Transverse colon (tissue), 4 donors: ENCODE data around the gene PPP1R17. TPM values are rescaled to one million over a fixed set of nuclear protein-coding genes. Genes with fewer than 3 reads are reported as not detected.

Experiments used
- DNase-seq: peaks from one replicate; pipeline ENCODE4 v3.0.0-alpha.2; 2019
- H3K27ac ChIP-seq, 4 donors: fragments of 200-600 bp; sonication (generic); 2 replicates each; pipeline ENCODE4 v1.5.1; 2016 to 2018; ENCODE audit warnings: inconsistent platforms in 4 of 4
- H3K27me3 ChIP-seq: fragments of 200-600 bp; sonication (generic); 2 replicates; pipeline ENCODE4 v1.5.1; 2017; ENCODE audit warnings: inconsistent platforms
- H3K36me3 ChIP-seq, 4 donors: fragments of 200-600 bp; sonication (generic); 2 replicates each; pipeline ENCODE4 v1.5.1; 2017 to 2019; ENCODE audit warnings: inconsistent platforms in 4 of 4
- H3K4me1 ChIP-seq, 4 donors: fragments of 200-600 bp; sonication (generic); 2 replicates each; pipeline ENCODE4 v1.5.1; 2017 to 2020; ENCODE audit warnings: inconsistent platforms in 4 of 4
- H3K4me3 ChIP-seq, 4 donors: fragments of 200-600 bp; sonication (generic); 1 replicate in 1 of 4; 2 replicates in 3 of 4; pipeline versions ENCODE4 v1.5.1 to v1.6.1; 2017 to 2019; ENCODE audit warnings: inconsistent platforms in 4 of 4
- H3K9me3 ChIP-seq, 2 donors: fragments of 200-600 bp; sonication (generic); 2 replicates each; pipeline ENCODE4 v1.5.1; 2017 to 2019; ENCODE audit warnings: inconsistent platforms in 2 of 2
- EP300 ChIP-seq: sonication (generic); formaldehyde crosslinking; IDR thresholded peaks from one replicate; pipeline ENCODE4 v1.6.1; 2017; ENCODE audit warnings: antibody characterized with exemption, low read depth
- POLR2A ChIP-seq: fragments of 450-650 bp; IDR thresholded peaks from one replicate; pipeline ENCODE4 v1.6.1; 2016; ENCODE audit warnings: antibody characterized with exemption, mild to moderate bottlenecking, moderate library complexity
- POLR2AphosphoS5 ChIP-seq, 3 donors: sonication (generic); formaldehyde crosslinking; IDR thresholded peaks; one replicate each; pipeline ENCODE4 v1.6.1; 2016; ENCODE audit warnings: antibody characterized with exemption in 3 of 3
- WGBS, 2 donors: methylation state at CpG; one replicate each; pipeline ENCODE4 v1.1.5; 2018; ENCODE audit warnings: low coverage in 1 of 2; 5-methylcytosine and 5-hydroxymethylcytosine counted together
- in situ Hi-C, 4 donors: fragments of 200-750 bp; cut with MboI; loops; one replicate each; pipeline versions ENCODE4 v1.15.0 to v1.15.1; 2017; ENCODE audit warnings: low sequenced_read_pairs in 3 of 4, low pct_ligation_motif_present in 1 of 4, low pct_unique_long_range_greater_than_20kb in 1 of 4
- intact Hi-C: fragments of 100-400 bp; cut with DNase I; formaldehyde crosslinking; loops from one replicate; pipeline ENCODE4 v1.15.1; 2023; ENCODE audit warnings: low total_unique reads
- total RNA-seq, 4 donors: library from RNA; depleted of rRNA; stranded (reverse); fragments of >200 nt; gene quantifications; one replicate each; pipeline ENCODE4 v1.1.0, GENCODE V29; 2016
- TF ChIP-seq, protein P1 (sequence below), 5 experiments: fragments of 200-600 bp in 3 of 5; fragments of 450-650 bp in 2 of 5; sonication (generic) in 3 of 5; IDR thresholded peaks; 1 replicate in 2 of 5; 2 replicates in 3 of 5; pipeline ENCODE4 v1.5.1; 2016 to 2017; ENCODE audit warnings: antibody characterized with exemption in 5 of 5, inconsistent platforms in 3 of 5, mild to moderate bottlenecking in 2 of 5, moderate library complexity in 1 of 5

The PPP1R17 gene
- total RNA-seq, 4 donors from 2014 or later: not detected

DNA sequence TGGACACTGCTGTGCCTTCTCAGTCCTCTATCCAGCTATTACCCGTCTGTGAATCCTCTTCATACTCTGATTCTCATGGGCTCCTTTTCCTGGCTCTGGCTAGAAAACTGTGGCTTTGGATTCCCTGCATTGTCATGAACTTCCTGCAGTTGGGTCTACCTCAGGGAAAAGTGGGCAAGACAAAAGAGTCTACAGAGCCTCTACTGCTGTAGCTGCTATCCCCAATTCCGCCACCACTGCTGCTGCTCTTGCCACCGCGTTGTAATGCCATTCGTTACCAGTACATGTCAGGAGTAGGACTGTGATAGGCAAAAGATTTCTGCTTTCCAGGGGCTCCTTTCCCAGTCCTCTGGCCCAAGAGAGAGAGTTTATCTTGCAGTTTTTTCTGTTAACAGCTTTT is 23.9 kb upstream of the PPP1R17 start:
- WGBS, 2 donors: 74 to 78% methylated on average over 1 to 5 of the region's 5 CpGs
- no peak overlapping the region for H3K4me3 ChIP-seq
- H3K9me3 ChIP-seq: no peaks in the 10 kb centered on the region
- TF ChIP-seq POLR2A (no peak), POLR2AphosphoS5 (IDR thresholded peaks at IDR 0.05) (no peak), EP300 (no peak)
- TF ChIP-seq, protein P1, sequence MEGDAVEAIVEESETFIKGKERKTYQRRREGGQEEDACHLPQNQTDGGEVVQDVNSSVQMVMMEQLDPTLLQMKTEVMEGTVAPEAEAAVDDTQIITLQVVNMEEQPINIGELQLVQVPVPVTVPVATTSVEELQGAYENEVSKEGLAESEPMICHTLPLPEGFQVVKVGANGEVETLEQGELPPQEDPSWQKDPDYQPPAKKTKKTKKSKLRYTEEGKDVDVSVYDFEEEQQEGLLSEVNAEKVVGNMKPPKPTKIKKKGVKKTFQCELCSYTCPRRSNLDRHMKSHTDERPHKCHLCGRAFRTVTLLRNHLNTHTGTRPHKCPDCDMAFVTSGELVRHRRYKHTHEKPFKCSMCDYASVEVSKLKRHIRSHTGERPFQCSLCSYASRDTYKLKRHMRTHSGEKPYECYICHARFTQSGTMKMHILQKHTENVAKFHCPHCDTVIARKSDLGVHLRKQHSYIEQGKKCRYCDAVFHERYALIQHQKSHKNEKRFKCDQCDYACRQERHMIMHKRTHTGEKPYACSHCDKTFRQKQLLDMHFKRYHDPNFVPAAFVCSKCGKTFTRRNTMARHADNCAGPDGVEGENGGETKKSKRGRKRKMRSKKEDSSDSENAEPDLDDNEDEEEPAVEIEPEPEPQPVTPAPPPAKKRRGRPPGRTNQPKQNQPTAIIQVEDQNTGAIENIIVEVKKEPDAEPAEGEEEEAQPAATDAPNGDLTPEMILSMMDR (IDR thresholded peaks at IDR 0.05): no peak
- H3K4me1 ChIP-seq: no peaks in the 10 kb centered on the region
- DNase-seq: no peak
- H3K36me3 ChIP-seq: no peaks in the 10 kb centered on the region
- in situ Hi-C loops (no loop called here), intact Hi-C loops (no loop called here)
- no peak overlapping the region for H3K27ac ChIP-seq
- H3K27me3 ChIP-seq: no peaks in the 10 kb centered on the region

DNA sequence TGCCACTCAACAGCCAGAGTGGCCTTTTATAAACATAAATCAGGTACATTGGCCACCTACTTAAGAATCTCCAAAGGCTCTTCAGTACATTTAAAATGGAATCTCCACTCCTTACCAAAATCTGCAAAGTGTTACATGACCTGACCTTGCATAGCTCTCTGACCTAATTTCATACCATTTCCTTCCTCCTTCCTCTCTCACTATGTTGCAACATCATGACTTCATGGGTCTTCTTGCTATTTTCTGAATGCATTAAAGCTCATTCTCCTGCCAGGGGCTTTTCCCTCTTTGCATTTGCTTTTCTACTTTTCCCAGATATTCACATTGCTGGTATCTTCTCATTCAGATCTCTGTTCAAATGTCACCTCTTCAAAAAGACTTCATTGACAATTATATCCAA is 22.1 kb upstream of the PPP1R17 start:
- TF ChIP-seq EP300 (no peak), POLR2A (no peak), POLR2AphosphoS5 (IDR thresholded peaks at IDR 0.05) (no peak)
- TF ChIP-seq, protein P1 (IDR thresholded peaks at IDR 0.05): no peak
- Histone ChIP-seq H3K4me1 (no peaks in the 10 kb centered on the region), H3K27me3 (no peaks in the 10 kb centered on the region), H3K9me3 (no peaks in the 10 kb centered on the region), H3K4me3 (no peak overlapping the region), H3K36me3 (no peaks in the 10 kb centered on the region), H3K27ac (no peak overlapping the region)
- no peak for DNase-seq
- in situ Hi-C loops: no loop called here
- intact Hi-C loops: no loop called here

DNA sequence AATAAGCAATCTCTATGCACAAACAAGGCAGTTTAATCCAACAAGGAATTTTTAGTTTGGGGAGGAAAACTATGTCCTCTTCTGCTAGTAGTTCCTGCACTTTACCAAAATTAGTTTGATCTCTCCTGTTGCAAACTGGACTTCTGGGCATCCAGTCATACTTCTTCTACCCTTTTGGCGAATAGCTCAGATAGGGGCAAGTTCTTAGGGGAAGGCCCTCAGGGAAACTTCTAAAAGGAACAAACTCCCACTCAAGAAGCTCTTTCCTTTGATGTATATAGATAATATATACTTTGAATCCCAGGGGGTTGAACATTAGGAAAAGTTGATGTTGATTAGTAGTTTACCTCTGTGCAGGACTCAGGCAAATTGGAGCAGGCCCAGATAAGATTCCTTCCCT is 21.5 kb upstream of the PPP1R17 start:
- no peak for DNase-seq
- in situ Hi-C loops (no loop called here), intact Hi-C loops (no loop called here)
- Histone ChIP-seq H3K27ac (no peak overlapping the region), H3K27me3 (no peaks in the 10 kb centered on the region), H3K36me3 (no peaks in the 10 kb centered on the region), H3K4me1 (no peaks in the 10 kb centered on the region), H3K4me3 (no peak overlapping the region), H3K9me3 (no peaks in the 10 kb centered on the region)
- TF ChIP-seq EP300 (no peak), POLR2A (no peak), POLR2AphosphoS5 (IDR thresholded peaks at IDR 0.05) (no peak)
- TF ChIP-seq, protein P1 (IDR thresholded peaks at IDR 0.05): no peak
- 69% methylated on average over 1 of the region's 1 CpG; no CpG with 5 or more reads in 1 of the 2 donors for WGBS, 2 donors

DNA sequence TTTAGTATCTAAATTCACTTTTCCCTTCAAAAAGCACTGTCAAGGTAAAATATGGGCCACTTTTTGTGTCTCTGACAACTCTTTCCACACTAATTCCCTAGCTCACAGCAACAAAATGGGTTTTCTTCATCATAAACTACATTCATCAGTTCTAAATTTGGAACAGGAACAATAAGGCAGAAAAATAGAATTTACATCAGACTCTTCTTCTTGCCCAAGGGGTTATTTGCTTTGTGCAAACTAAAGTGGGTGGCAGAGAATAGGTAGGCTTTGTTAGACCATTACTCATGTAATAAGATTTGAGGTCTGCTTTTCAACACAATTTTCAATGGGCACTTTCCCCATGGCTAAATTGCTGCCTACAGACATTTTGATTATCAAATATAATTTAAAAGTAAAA is 17.6 kb upstream of the PPP1R17 start:
- H3K27ac ChIP-seq: no peak overlapping the region
- in situ Hi-C loops (no loop called here), intact Hi-C loops (no loop called here)
- H3K4me3 ChIP-seq: no peak overlapping the region
- TF ChIP-seq POLR2AphosphoS5 (IDR thresholded peaks at IDR 0.05) (no peak), POLR2A (no peak), EP300 (no peak)
- TF ChIP-seq, protein P1 (IDR thresholded peaks at IDR 0.05): no peak
- H3K9me3 ChIP-seq: no peaks in the 10 kb centered on the region
- no peaks in the 10 kb centered on the region for H3K27me3 ChIP-seq
- no peak for DNase-seq
- no peaks in the 10 kb centered on the region for H3K4me1 ChIP-seq
- H3K36me3 ChIP-seq: no peaks in the 10 kb centered on the region
